Activated naive CD4-positive, alpha-beta T cell treated with anti-CD3 and anti-CD28 coated beads, Interleukin-2, amount 50 U/mL, for 24 hours (primary cell): ENCODE data around the gene NPC1L1.
A peak's percentile ranks its signal among the peaks of the same experiment; 100 is the strongest.

Experiments used
- H3K27ac Mint-ChIP-seq: one replicate; pipeline ENCODE4 v1.8.0; 2021; ENCODE audit warnings: mild to moderate bottlenecking, mixed read lengths
- H3K27me3 Mint-ChIP-seq: one replicate; pipeline ENCODE4 v1.8.0; 2021; ENCODE audit warnings: mixed read lengths
- H3K36me3 Mint-ChIP-seq: one replicate; pipeline ENCODE4 v1.8.0; 2021; ENCODE audit warnings: mixed read lengths
- H3K4me1 Mint-ChIP-seq: one replicate; pipeline ENCODE4 v1.8.0; 2021; ENCODE audit warnings: mixed read lengths
- H3K4me3 Mint-ChIP-seq: one replicate; pipeline ENCODE4 v1.8.0; 2021; ENCODE audit warnings: mild to moderate bottlenecking, mixed read lengths
- H3K9me3 Mint-ChIP-seq: one replicate; pipeline ENCODE4 v1.8.0; 2021; ENCODE audit warnings: mixed read lengths

The NPC1L1 gene

DNA sequence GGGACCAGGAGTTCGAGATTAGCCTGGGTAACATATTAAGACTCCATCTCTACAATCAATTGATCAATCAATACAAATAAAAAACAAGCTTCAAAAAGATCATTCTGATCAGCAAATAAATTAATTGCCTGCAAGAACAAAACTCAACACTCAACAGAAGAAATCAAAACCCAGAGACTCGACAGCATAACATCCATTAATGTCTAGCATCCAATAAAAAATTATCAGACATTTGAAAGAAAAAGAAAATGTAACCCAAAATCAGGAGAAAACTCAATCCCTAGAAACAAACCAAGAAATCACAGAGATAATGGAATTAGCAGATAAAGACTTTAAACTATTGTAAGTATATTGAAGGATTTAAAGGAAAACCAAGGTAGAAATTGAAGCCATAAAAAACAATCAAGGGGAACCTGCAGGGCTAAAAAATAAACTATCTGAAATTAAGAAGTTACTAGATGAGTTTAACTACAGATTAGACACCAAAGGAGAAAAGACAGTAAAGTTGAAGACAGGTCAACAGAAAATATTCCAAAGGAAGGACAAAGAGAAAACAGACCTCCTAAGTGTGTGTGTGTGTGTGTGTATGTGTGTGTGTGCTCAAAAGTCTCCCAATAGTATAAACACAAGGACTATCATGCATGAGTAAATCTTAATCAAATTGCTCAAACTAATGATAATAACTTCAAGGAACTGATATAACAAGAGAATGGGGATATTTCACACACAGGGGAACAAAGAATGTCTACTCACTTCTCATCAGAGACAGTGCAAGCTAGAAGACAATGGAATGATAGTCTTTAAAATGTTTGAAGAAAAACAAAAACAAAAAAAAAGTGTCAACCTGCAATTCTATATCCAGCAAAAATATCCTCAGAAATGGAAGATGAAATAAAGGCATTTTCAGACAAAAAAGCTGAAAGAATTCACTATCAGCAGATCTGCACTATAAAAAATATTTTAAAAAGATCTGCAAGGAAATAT is 58.3 kb downstream of the NPC1L1 start:
- Mint-ChIP-seq H3K9me3 (no peaks in the 10 kb centered on the region), H3K36me3 (peaks cover 45% of the 10 kb centered on the region), H3K27ac (no peak overlapping the region), H3K4me1 (peaks cover 80% of the 10 kb centered on the region), H3K4me3 (no peak overlapping the region), H3K27me3 (no peaks in the 10 kb centered on the region)

DNA sequence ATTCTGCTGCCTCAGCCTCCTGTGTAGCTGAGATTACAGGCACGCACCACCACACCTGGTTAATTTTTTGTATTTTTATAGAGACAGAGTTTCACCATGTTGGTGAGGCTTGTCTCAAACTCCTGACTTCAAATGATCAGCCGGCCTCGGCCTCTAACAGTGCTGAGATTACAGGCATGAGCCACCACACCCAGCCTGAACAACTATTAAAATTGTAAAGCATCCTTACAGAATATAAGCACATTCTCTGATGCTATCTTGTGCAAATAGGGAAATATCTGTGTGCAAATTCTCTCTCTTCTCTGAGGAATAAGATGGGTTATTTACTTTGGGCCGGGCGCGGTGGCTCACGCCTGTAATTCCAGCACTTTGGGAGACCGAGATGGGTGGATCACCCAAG is 63.2 kb downstream of the NPC1L1 start:
- no peak overlapping the region for H3K4me3 Mint-ChIP-seq
- H3K9me3 Mint-ChIP-seq: no peaks in the 10 kb centered on the region
- peaks cover 30% of the 10 kb centered on the region for H3K36me3 Mint-ChIP-seq
- peaks cover 69% of the 10 kb centered on the region for H3K4me1 Mint-ChIP-seq
- H3K27ac Mint-ChIP-seq: no peak overlapping the region
- no peaks in the 10 kb centered on the region for H3K27me3 Mint-ChIP-seq

DNA sequence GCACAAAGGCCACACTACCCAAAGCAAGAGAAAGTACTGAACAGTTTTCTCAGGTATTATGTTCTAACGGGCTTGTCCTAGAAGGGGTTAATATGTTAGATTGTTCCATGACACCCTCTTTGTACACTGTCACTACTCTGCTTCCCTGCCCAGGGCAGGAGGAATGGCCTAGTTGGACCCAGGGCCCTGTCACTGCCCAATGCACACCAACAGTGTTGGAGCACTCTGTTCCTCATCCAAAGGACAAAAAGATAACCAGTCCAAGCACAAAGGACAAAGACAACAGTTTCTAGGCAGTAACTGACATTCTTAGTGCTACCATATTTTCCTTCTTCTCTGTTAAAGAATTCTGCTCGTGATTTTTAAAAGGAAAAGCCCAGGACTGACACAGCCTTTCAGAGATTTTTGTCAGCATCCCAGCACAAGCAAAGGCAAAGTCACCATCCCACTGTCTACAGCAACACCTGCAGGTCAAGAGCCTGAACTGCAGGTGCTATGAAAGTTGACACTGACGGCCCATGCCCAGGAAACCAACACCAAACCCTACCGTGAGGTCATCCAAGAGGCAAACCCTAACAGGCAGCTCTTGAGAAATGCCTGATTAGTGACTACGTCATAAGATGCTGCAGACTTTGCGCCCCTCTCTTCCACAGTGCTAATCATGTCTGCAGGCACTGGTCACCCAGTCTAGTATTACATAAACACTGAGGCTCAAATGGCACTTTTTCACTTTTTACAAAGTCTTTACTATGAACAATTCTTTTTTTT is 63.9 kb downstream of the NPC1L1 start:
- Mint-ChIP-seq H3K27ac (no peak overlapping the region), H3K9me3 (no peaks in the 10 kb centered on the region), H3K4me3 (no peak overlapping the region), H3K4me1 (peaks cover 69% of the 10 kb centered on the region), H3K27me3 (no peaks in the 10 kb centered on the region), H3K36me3 (peaks cover 26% of the 10 kb centered on the region)

DNA sequence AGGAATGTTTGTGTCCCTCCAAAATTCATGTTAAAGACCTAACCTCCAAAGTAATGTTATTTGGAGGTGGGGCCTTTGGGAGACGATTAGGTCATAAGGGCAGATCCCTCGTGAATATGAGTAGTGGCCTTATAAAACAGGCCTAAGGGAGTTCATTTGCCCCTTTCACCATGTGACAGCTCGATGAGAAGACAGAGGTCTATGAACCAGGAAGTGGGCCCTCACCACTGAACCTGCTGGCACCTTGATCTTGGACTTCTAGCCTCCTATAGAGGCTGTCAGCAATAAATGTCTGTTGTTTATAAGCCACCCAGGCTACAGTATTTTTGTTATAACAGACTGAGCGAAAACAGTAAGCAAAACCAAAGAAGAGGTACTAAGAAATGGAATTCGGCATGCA is 64.8 kb downstream of the NPC1L1 start:
- Mint-ChIP-seq H3K36me3 (peaks cover 22% of the 10 kb centered on the region), H3K9me3 (no peaks in the 10 kb centered on the region), H3K4me1 (peaks cover 70% of the 10 kb centered on the region), H3K27me3 (no peaks in the 10 kb centered on the region), H3K27ac (no peak overlapping the region), H3K4me3 (no peak overlapping the region)

DNA sequence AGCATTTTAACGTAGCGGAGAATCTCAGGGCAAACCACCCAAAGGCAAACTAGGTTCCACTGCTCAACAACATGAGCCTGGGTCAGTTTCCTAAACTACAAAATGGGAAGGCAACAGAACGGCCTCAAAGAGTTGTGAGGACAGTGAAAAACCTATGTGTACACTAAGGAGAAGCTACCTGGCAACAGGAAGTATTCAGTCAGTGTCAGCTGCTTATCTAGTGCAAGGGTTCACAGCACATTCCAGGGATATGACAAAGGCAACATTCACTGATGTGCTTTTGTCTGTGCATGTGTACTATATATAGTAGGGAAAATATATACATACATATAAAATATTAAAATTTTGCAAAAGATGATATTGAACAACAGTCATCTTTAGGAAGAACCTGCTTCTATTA is 67.8 kb downstream of the NPC1L1 start:
- Mint-ChIP-seq H3K4me3 (no peak overlapping the region), H3K27ac (no peak overlapping the region), H3K9me3 (no peaks in the 10 kb centered on the region), H3K4me1 (peaks cover 78% of the 10 kb centered on the region), H3K36me3 (peaks cover 16% of the 10 kb centered on the region), H3K27me3 (no peaks in the 10 kb centered on the region)

DNA sequence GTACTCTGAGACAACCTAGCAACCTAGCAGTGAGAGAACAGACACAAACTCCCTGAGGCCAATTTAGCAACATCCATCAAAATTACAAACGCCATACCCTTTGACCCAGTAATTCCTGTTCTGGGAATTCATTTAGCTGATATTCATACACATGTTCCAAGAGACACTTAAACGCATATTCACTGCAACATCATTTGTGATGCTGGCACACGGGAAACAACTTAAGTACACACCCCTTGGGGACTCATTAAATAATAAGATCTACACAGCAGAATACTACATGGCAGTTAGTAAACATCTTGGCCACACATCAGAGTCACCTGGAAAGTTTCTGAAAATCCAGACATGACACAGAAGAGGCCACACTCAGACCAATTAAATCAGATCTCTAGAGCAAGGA is 68.3 kb downstream of the NPC1L1 start:
- peaks cover 17% of the 10 kb centered on the region for H3K36me3 Mint-ChIP-seq
- no peaks in the 10 kb centered on the region for H3K27me3 Mint-ChIP-seq
- no peaks in the 10 kb centered on the region for H3K9me3 Mint-ChIP-seq
- H3K27ac Mint-ChIP-seq: no peak overlapping the region
- peaks cover 82% of the 10 kb centered on the region for H3K4me1 Mint-ChIP-seq
- H3K4me3 Mint-ChIP-seq: no peak overlapping the region

DNA sequence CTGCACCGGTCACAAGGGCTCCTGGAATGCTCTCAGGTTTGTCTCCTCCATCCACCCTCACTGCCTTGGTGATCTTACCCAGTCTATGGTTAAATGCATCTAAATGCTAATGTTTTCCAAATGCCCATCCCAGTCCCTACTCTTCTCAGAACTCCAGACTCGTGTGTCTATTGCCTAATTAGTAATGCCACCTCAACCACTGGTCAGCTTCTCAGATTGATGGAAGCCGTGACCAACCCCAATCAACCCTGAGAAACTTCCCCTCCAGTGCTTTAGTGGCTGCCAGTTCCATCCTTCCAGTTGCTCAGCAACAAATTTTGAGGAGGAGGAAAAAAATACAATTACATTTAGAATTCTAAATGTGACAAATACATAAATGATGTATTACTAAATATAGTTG is 69.3 kb downstream of the NPC1L1 start:
- Mint-ChIP-seq H3K4me1 (peaks cover 81% of the 10 kb centered on the region), H3K27me3 (no peaks in the 10 kb centered on the region), H3K27ac (peak overlapping the region; percentile 1), H3K36me3 (peaks cover 21% of the 10 kb centered on the region), H3K4me3 (no peak overlapping the region), H3K9me3 (no peaks in the 10 kb centered on the region)

DNA sequence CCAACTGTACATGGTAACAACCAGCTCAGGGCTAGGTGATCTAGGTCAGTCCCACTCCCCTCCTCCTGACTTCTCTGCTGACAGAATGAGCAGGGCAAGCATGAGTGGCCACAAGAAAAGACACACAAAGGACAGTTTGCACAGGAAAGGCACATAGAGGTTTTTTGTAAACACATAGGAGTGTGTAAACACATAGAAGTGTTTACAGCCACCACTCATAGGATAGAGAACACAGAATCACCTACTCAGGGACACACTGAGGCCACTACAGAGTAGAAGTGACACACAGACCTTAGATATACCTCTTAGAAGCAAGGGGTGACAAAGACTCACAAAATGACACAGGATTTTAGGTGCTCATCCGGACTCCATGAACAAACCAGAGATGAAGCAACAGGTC is 69.7 kb downstream of the NPC1L1 start:
- peak overlapping the region; percentile 1 for H3K27ac Mint-ChIP-seq

DNA sequence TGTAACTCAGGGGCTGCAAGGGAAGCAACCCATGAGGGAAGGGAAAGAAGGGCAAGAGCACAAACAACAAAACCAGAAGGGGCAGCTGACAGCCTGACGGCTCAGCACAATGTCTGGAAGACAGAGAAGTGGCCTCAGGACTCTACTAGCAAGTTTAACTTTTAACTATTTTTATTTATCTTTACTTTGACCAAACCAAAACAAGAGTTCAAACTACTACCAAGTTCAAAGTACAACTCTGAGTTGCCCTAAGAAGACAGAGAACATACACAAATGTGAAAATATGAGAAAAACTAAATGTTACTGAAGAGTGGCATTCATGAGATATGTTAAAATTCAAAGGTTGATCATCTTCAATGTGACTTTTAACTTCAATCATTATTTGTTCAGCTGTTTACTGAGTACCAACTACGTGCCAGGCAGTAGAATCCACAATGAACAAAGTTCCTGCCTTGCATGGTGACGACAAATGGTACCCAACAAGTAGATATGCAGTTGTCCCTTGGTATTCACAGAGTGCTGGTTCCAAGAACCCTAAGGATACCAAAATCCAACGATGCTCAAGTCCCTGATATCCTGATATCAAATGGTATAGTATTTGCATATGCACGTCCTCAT is 70.4 kb downstream of the NPC1L1 start:
- Mint-ChIP-seq H3K27me3 (no peaks in the 10 kb centered on the region), H3K4me3 (no peak overlapping the region), H3K27ac (no peak overlapping the region)

More for the DNA sequence above, 69.7 kb downstream of the NPC1L1 start:
- no peaks in the 10 kb centered on the region for H3K9me3 Mint-ChIP-seq
- no peak overlapping the region for H3K4me3 Mint-ChIP-seq
- H3K4me1 Mint-ChIP-seq: peaks cover 81% of the 10 kb centered on the region
- no peaks in the 10 kb centered on the region for H3K27me3 Mint-ChIP-seq
- peaks cover 21% of the 10 kb centered on the region for H3K36me3 Mint-ChIP-seq

DNA sequence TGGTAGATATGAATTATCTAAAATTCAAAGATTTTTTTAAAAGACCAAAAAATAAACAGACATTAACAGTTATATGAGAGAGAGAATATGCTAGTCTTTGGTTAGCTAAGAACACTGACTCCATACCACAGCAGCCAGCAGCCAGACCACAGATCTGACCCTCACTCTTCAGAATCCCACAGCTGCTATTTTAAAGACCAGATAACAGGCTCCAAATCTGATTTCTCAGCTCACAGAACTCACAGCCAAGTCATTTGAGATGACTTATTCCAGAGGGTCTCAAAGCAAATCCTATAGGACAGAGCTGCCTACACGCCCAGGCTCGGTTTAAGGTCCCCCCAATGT is 71.0 kb downstream of the NPC1L1 start:
- Mint-ChIP-seq H3K36me3 (peaks cover 25% of the 10 kb centered on the region), H3K4me3 (no peak overlapping the region), H3K4me1 (peaks cover 92% of the 10 kb centered on the region), H3K9me3 (no peaks in the 10 kb centered on the region), H3K27me3 (no peaks in the 10 kb centered on the region), H3K27ac (no peak overlapping the region)

More for the DNA sequence above, 70.4 kb downstream of the NPC1L1 start:
- Mint-ChIP-seq H3K36me3 (peaks cover 21% of the 10 kb centered on the region), H3K4me1 (peaks cover 86% of the 10 kb centered on the region), H3K9me3 (no peaks in the 10 kb centered on the region)

DNA sequence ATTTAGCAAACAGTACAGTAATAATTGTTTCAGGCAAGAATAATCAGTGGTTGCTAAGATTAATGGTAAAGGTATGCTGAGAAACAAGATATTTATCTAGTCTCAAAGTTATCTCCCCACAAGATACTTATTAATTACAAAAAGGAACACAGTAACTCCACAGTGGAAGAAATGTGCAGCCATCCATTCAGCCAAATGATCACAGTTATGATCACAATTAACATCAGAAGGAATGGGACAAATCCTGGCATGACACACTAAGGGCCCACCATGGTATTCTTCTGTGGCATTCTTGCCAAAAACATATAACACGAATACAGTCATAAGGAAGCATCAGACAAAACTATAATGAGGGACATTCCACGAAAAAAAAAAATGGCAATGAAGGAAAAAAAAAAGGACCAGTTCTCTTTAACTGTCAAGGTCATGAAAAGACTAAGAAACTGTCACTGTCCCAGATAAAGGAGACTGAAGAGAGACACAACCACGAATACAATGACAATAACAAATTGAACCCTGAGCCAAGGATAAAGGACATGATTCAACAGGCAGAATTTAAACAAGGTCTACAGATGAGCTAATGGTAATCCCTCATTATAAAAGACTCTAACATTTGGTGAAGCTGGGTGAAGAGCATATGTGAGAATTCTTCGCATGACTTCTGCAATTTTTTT is 71.5 kb downstream of the NPC1L1 start:
- Mint-ChIP-seq H3K27me3 (no peaks in the 10 kb centered on the region), H3K9me3 (no peaks in the 10 kb centered on the region), H3K4me3 (no peak overlapping the region), H3K4me1 (peaks cover 92% of the 10 kb centered on the region), H3K27ac (peak overlapping the region; percentile 38), H3K36me3 (peaks cover 26% of the 10 kb centered on the region)

DNA sequence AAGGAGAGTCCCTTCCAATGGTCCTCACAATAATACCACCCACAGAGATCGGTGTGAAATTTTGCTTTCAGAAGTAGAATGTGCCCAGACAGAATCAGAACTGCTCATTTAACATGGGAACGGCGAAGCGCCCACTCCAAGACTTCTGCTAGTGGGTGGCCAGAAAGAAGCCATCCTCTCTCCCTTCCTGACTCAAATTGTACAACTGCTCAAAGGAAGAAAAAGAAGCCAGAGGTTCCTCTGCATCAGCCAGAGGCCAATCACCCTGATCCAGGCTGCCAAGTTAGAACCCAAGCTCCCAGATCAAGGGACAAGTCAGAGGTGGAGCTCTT is 73.9 kb downstream of the NPC1L1 start:
- H3K27ac Mint-ChIP-seq: peak overlapping the region; percentile 35

DNA sequence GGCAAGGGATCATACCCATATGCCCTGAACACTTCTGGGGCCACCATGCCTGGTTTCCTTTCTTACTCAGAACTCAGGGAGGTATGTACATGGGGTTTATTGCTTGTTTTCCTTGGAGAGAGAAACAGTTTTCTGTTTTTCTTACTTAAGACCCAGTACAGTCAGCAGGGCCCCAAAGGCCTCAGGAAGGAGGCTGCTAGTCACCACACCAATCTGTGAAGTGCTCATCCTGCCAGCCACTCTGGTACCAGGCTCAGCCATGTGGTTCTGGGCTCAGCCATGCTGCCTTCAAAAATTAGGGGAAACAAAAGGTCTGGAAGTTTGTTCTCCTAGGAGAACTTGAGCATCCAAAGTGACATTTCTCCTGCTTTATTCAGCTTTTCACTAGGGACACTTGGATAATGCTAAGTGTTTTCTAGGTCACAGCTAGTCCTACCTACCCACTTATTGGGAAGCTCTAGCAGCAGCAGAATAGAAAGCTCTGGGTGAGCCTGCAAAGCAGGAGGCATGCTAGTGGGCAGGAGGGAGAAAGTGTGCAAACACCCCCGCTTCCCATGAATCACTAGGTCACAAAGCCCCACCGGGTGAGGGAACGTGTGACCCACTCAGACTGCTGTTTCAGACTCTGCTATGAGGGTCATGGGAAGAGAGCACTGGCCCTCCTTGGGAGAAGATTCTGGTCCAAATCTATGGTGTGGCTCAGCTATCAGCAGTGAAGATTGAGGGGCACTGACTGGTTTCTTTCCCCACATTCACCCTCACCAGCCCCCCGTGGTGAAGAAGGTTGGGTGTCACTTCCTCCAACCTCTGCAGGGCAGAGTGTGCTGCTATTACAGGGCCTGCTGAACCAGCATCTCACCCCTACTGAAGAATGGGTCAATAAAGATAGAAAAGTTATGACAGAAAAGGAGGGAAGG is 74.6 kb downstream of the NPC1L1 start:
- peaks cover 85% of the 10 kb centered on the region for H3K4me1 Mint-ChIP-seq
- no peak overlapping the region for H3K4me3 Mint-ChIP-seq
- peaks cover 22% of the 10 kb centered on the region for H3K36me3 Mint-ChIP-seq
- no peak overlapping the region for H3K27ac Mint-ChIP-seq
- H3K9me3 Mint-ChIP-seq: no peaks in the 10 kb centered on the region
- no peaks in the 10 kb centered on the region for H3K27me3 Mint-ChIP-seq

More for the DNA sequence above, 73.9 kb downstream of the NPC1L1 start:
- peaks cover 85% of the 10 kb centered on the region for H3K4me1 Mint-ChIP-seq
- H3K27me3 Mint-ChIP-seq: no peaks in the 10 kb centered on the region
- no peak overlapping the region for H3K4me3 Mint-ChIP-seq
- H3K9me3 Mint-ChIP-seq: no peaks in the 10 kb centered on the region
- H3K36me3 Mint-ChIP-seq: peaks cover 21% of the 10 kb centered on the region

DNA sequence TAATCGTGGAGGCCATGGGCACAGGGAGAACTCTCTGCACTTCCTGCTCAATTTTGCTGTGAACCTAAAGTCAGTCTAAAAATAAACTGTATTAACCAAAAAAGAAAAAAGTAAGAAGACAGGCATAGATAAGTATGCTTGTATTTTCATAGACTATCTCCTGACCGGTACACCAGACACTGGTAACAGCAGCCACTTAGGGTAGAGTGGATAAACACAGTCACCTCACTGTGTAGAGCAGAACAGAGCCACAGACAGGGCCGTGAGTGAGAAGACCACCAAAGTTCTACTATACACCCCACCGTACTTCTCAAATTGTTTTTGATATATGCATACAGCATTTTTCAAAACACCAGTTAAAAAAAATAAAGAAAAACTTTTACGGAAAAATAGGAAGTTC is 75.6 kb downstream of the NPC1L1 start:
- Mint-ChIP-seq H3K9me3 (no peaks in the 10 kb centered on the region), H3K27ac (peak overlapping the region; percentile 52), H3K4me1 (peaks cover 88% of the 10 kb centered on the region), H3K36me3 (peaks cover 29% of the 10 kb centered on the region), H3K27me3 (no peaks in the 10 kb centered on the region), H3K4me3 (no peak overlapping the region)
